H1 (cell line): Measurements from ENCODE around the gene CHPF2. TPM values are rescaled to one million over a fixed set of nuclear protein-coding genes. Genes with fewer than 3 reads are reported as not detected.

Experiments
- CTCF ChIA-PET: fragments of 300-600 bp; sonication (Branson Sonifier 250); formaldehyde crosslinking; loops from one replicate; lab custom pipeline; 2021; ENCODE audit not compliant: partially characterized antibody; lab: Charles Lee
- POLR2A ChIA-PET: fragments of 300-600 bp; sonication (Branson Sonifier 250); formaldehyde crosslinking; loops from one replicate; lab custom pipeline; 2021; ENCODE audit warnings: inconsistent platforms; ENCODE audit not compliant: partially characterized antibody; lab: Charles Lee
- DNase-seq, 2 experiments: peaks; one replicate each; pipeline versions ENCODE4 v3.0.0 to v3.0.0-alpha.2; 2010 to 2022; ENCODE audit warnings: low spot score in 2 of 2, low read depth in 1 of 2, mixed read lengths in 1 of 2
- FAIRE-seq: peaks from 2 replicates; lab custom pipeline; 2011; peaks lifted over from hg19 to GRCh38; lab: Jason Lieb, UNC
- H2AFZ ChIP-seq: 2 replicates; pipeline ENCODE4 v1.8.1; 2012; ENCODE audit warnings: low read length, inconsistent platforms
- H2AK5ac ChIP-seq: 2 replicates; pipeline ENCODE4 v1.6.1; 2013; ENCODE audit warnings: low read depth, low read length
- H2BK120ac ChIP-seq: replicated peaks from 2 replicates; pipeline ENCODE3; 2013; ENCODE audit warnings: low read depth, low read length, inconsistent platforms
- H2BK12ac ChIP-seq: 2 replicates; pipeline ENCODE4 v1.6.1; 2013; ENCODE audit warnings: low read depth, low read length
- H2BK15ac ChIP-seq: 2 replicates; pipeline ENCODE4 v1.6.1; 2013; ENCODE audit warnings: low read length
- H2BK20ac ChIP-seq: 2 replicates; pipeline ENCODE4 v1.6.1; 2013; ENCODE audit warnings: low read length
- H2BK5ac ChIP-seq: 2 replicates; pipeline ENCODE4 v1.6.1; 2013; ENCODE audit warnings: low read depth, low read length
- H3K14ac ChIP-seq: 2 replicates; pipeline ENCODE4 v1.6.1; 2013; ENCODE audit warnings: inconsistent platforms; ENCODE audit not compliant: insufficient read length
- H3K18ac ChIP-seq: 2 replicates; pipeline ENCODE4 v1.6.1; 2013; ENCODE audit warnings: low read length; ENCODE audit errors: extremely low read depth
- H3K23ac ChIP-seq: 2 replicates; pipeline ENCODE4 v1.6.1; 2013; ENCODE audit warnings: inconsistent platforms; ENCODE audit not compliant: insufficient read length
- H3K23me2 ChIP-seq: 2 replicates; pipeline ENCODE4 v1.6.1; 2013; ENCODE audit warnings: low read depth, low read length
- H3K27ac ChIP-seq: 2 replicates; pipeline ENCODE4 v1.6.1; 2011; ENCODE audit warnings: low read depth, low read length, inconsistent platforms
- H3K27me3 ChIP-seq, 4 experiments: replicated peaks in 1 of 4; 1 replicate in 1 of 4; 2 replicates in 3 of 4; pipeline versions ENCODE4 v1.6.1 to v1.8.1; 2011 to 2013; ENCODE audit warnings: low read length in 3 of 4, mild to moderate bottlenecking in 3 of 4, inconsistent platforms in 2 of 4, mixed read lengths in 2 of 4, moderate library complexity in 1 of 4; ENCODE audit not compliant: control insufficient read depth in 3 of 4, insufficient read depth in 3 of 4; ENCODE audit errors: extremely low read depth in 1 of 4
- H3K36me3 ChIP-seq, 4 experiments: 2 replicates each; pipeline versions ENCODE4 v1.6.1 to v1.8.1; 2011 to 2013; ENCODE audit warnings: mild to moderate bottlenecking in 4 of 4, low read length in 3 of 4, moderate library complexity in 2 of 4, control low read depth in 1 of 4, inconsistent platforms in 1 of 4; ENCODE audit not compliant: insufficient read depth in 4 of 4, control insufficient read depth in 2 of 4
- H3K4ac ChIP-seq: replicated peaks from 2 replicates; pipeline ENCODE3; 2013; ENCODE audit warnings: low read length, low read depth, mixed read lengths, inconsistent platforms; ENCODE audit not compliant: insufficient read length
- H3K4me1 ChIP-seq, 4 experiments: replicated peaks in 1 of 4; 1 replicate in 1 of 4; 2 replicates in 3 of 4; pipeline versions ENCODE4 v1.6.1 to v1.8.1; 2011 to 2013; ENCODE audit warnings: low read length in 3 of 4, inconsistent platforms in 2 of 4, mixed read lengths in 1 of 4; ENCODE audit not compliant: insufficient read depth in 4 of 4, control insufficient read depth in 3 of 4
- H3K4me2 ChIP-seq, 2 experiments: 2 replicates each; pipeline versions ENCODE4 v1.6.1 to v1.8.1; 2011 to 2013; ENCODE audit warnings: low read depth in 2 of 2, low read length in 2 of 2, control low read depth in 1 of 2, inconsistent platforms in 1 of 2, mild to moderate bottlenecking in 1 of 2; ENCODE audit not compliant: insufficient read depth in 1 of 2
- H3K4me3 ChIP-seq, 4 experiments: fragments of 200-600, 300-600 bp in 1 of 4; sonication (generic), shearing (Covaris generic), sonication (Bioruptor Twin) in 1 of 4; 2 replicates each; pipeline versions ENCODE4 v1.5.1 to v1.8.1; 2011 to 2016; ENCODE audit warnings: low read length in 4 of 4, low read depth in 3 of 4, control low read depth in 2 of 4, inconsistent platforms in 2 of 4, mild to moderate bottlenecking in 2 of 4, mixed read lengths in 1 of 4, moderate library complexity in 1 of 4; ENCODE audit not compliant: insufficient read depth in 2 of 4; ENCODE audit errors: extremely low read depth in 1 of 4
- H3K56ac ChIP-seq: replicated peaks from 2 replicates; pipeline ENCODE3; 2013; ENCODE audit warnings: low read depth, mild to moderate bottlenecking, mixed read lengths, low read length, inconsistent platforms; ENCODE audit not compliant: insufficient read length
- H3K79me1 ChIP-seq: 2 replicates; pipeline ENCODE4 v1.6.1; 2013; ENCODE audit warnings: low read depth, low read length, control low read depth
- H3K79me2 ChIP-seq, 2 experiments: 2 replicates each; pipeline versions ENCODE4 v1.6.1 to v1.8.1; 2012 to 2013; ENCODE audit warnings: low read length in 2 of 2, mild to moderate bottlenecking in 2 of 2, inconsistent platforms in 1 of 2; ENCODE audit not compliant: insufficient read depth in 2 of 2, control insufficient read depth in 1 of 2
- H3K9ac ChIP-seq, 4 experiments: replicated peaks in 1 of 4; 1 replicate in 1 of 4; 2 replicates in 3 of 4; pipeline versions ENCODE4 v1.6.1 to v1.8.1; 2011 to 2013; ENCODE audit warnings: low read depth in 3 of 4, low read length in 3 of 4, control low read depth in 2 of 4, mild to moderate bottlenecking in 2 of 4, moderate library complexity in 2 of 4, inconsistent platforms in 1 of 4; ENCODE audit errors: extremely low read depth in 1 of 4
- H3K9me3 ChIP-seq, 2 experiments: 2 replicates each; pipeline versions ENCODE4 v1.6.1 to v1.8.1; 2012 to 2013; ENCODE audit warnings: mild to moderate bottlenecking in 2 of 2, moderate library complexity in 2 of 2, control low read depth in 1 of 2, inconsistent platforms in 1 of 2, low read depth in 1 of 2, low read length in 1 of 2, mixed read lengths in 1 of 2; ENCODE audit not compliant: insufficient read depth in 2 of 2
- H4K20me1 ChIP-seq, 2 experiments: replicated peaks in 1 of 2; 2 replicates each; pipeline versions ENCODE3 to v1.8.1; 2011 to 2013; ENCODE audit warnings: inconsistent platforms in 2 of 2, low read length in 2 of 2, mild to moderate bottlenecking in 1 of 2; ENCODE audit not compliant: insufficient read depth in 2 of 2, control insufficient read depth in 1 of 2
- H4K5ac ChIP-seq: 2 replicates; pipeline ENCODE4 v1.6.1; 2013; ENCODE audit warnings: low read length, low read depth, mixed read lengths, inconsistent platforms; ENCODE audit not compliant: insufficient read length
- H4K8ac ChIP-seq: 2 replicates; pipeline ENCODE4 v1.8.0; 2013; ENCODE audit warnings: mild to moderate bottlenecking, moderate library complexity, low read length, inconsistent platforms; ENCODE audit not compliant: insufficient read depth; ENCODE audit errors: extremely low read depth
- H4K91ac ChIP-seq: replicated peaks from 2 replicates; pipeline ENCODE3; 2013; ENCODE audit warnings: low read length, mixed read lengths, inconsistent platforms; ENCODE audit not compliant: insufficient read length
- ASH2L ChIP-seq: fragments of 200-600, 300-600 bp; sonication (generic); IDR thresholded peaks from one replicate; pipeline ENCODE4 v1.7.1; 2017; ENCODE audit warnings: low read length
- CBX8 ChIP-seq: fragments of 300-800, 300-1000 bp; sonication (generic); IDR thresholded peaks from 2 replicates; pipeline ENCODE4 v1.7.1; 2016; ENCODE audit warnings: low read depth, low read length, borderline replicate concordance
- CHD1 ChIP-seq: IDR thresholded peaks from 2 replicates; pipeline ENCODE4 v1.6.1; 2012; ENCODE audit warnings: low read depth, low read length, improper control_type of control experiment
- CREB1 ChIP-seq: IDR thresholded peaks from 2 replicates; pipeline ENCODE4 v1.6.1; 2012; ENCODE audit warnings: inconsistent platforms
- CTBP2 ChIP-seq: IDR thresholded peaks from 2 replicates; pipeline ENCODE4 v1.7.0; 2011; ENCODE audit warnings: borderline replicate concordance, mild to moderate bottlenecking, moderate library complexity, mixed read lengths, low read length; ENCODE audit not compliant: insufficient read depth, insufficient read length
- E2F6 ChIP-seq: IDR thresholded peaks from 2 replicates; pipeline ENCODE4 v1.6.1; 2012; ENCODE audit warnings: inconsistent platforms
- KDM4A ChIP-seq: IDR thresholded peaks from one replicate; pipeline ENCODE4 v1.7.1; 2012; ENCODE audit warnings: low read depth, mild to moderate bottlenecking, moderate library complexity, low read length, inconsistent platforms; ENCODE audit not compliant: severe bottlenecking
- RXRA ChIP-seq: IDR thresholded peaks from 2 replicates; pipeline ENCODE4 v1.6.1; 2011; ENCODE audit warnings: low read depth, mild to moderate bottlenecking, low read length, moderate library complexity; ENCODE audit not compliant: insufficient read depth
- SP4 ChIP-seq: IDR thresholded peaks from 2 replicates; pipeline ENCODE4 v1.6.1; 2012; ENCODE audit warnings: low read length, inconsistent platforms
- WGBS, 2 experiments: shearing (Covaris generic) in 1 of 2; methylation state at CpG; one replicate each; pipeline versions ENCODE4 v1.1.6 to v1.1.7; 2013 to 2015; ENCODE audit warnings: low lambda C conversion rate in 2 of 2, mixed read lengths in 2 of 2, inconsistent platforms in 1 of 2, low coverage in 1 of 2, missing lambda C conversion rate in 1 of 2; ENCODE audit not compliant: insufficient replicate concordance in 2 of 2, insufficient coverage in 1 of 2, insufficient read length in 1 of 2; ENCODE audit errors: extremely low coverage in 1 of 2, missing lambda C conversion rate in 1 of 2; 5-methylcytosine and 5-hydroxymethylcytosine counted together
- polyA plus RNA-seq, 7 experiments: library from polyadenylated mRNA; depleted of rRNA in 3 of 7; stranded (reverse) in 5 of 7; unstranded in 2 of 7; fragments of >200 nt in 5 of 7; fragments of 200-250 nt in 2 of 7; gene quantifications; 1 replicate in 5 of 7; 2 replicates in 1 of 7; 4 replicates in 1 of 7; pipeline versions ENCODE4 v1.2.1 to v1.2.3, GENCODE V29; 2011 to 2013; ENCODE audit warnings: missing spikeins in 2 of 7, mixed read lengths in 2 of 7
- total RNA-seq: library from RNA; stranded (reverse); fragmentation: NEBNext Ultra II Directional; extraction: Animal tissue kit (Norgen Biotek cat#: 25700); gene quantifications from 2 replicates; pipeline ENCODE4 v1.2.1, GENCODE V29; 2021
- TF ChIP-seq, protein P1 (sequence below): IDR thresholded peaks from 2 replicates; pipeline ENCODE4 v1.6.1; 2012; ENCODE audit warnings: low read length, inconsistent platforms

Gene CHPF2
- total and polyA plus RNA-seq, 2 of the 8 experiments (the other 6 are each of a cell fraction or from before 2014, with no cell fraction given), result 14.4 to 20.6 TPM

DNA sequence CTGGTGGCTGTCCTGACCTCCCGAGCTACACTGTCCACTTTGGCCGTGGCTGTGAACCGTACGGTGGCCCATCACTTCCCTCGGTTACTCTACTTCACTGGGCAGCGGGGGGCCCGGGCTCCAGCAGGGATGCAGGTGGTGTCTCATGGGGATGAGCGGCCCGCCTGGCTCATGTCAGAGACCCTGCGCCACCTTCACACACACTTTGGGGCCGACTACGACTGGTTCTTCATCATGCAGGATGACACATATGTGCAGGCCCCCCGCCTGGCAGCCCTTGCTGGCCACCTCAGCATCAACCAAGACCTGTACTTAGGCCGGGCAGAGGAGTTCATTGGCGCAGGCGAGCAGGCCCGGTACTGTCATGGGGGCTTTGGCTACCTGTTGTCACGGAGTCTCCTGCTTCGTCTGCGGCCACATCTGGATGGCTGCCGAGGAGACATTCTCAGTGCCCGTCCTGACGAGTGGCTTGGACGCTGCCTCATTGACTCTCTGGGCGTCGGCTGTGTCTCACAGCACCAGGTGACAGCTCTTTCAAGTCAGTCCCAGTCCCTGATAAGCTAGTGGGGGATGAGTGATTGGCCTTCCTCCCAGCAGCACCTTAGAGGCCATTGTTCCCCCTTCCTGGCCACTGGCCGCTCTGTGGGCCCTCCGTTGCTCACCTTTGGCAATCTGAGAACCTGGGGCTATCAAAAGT lies 3.0 kb downstream of the CHPF2 start:
- H3K14ac ChIP-seq, result no peak overlapping the region
- peaks cover 14% of the 10 kb centered on the region for H3K79me1 ChIP-seq
- no peak overlapping the region for H3K4ac ChIP-seq
- no peaks in the 10 kb centered on the region for H3K27me3 ChIP-seq
- CTCF ChIA-PET, result interaction anchor here (0.6 to 6.8 kb wide), 8 partner anchors 9 to 129 kb away, joined by 3 to 71 read pairs (median 4); no protein-coding TSS in a partner anchor
- no peaks in the 10 kb centered on the region for H3K9me3 ChIP-seq
- H4K20me1 ChIP-seq, result peaks cover 0 to 17% of the 10 kb centered on the region in 2 experiments
- no peak overlapping the region for H4K5ac ChIP-seq
- no peak overlapping the region for H4K91ac ChIP-seq
- no peak for DNase-seq
- no peak overlapping the region for H2BK12ac ChIP-seq
- H3K4me1 ChIP-seq, result peaks cover 3 to 7% (median 5%) of the 10 kb centered on the region in 4 experiments; a peak in 5 of 7 replicates
- H4K8ac ChIP-seq, result no peak overlapping the region
- H2AK5ac ChIP-seq, result no peak overlapping the region
- peaks cover 4 to 23% of the 10 kb centered on the region in 2 experiments; a peak in 3 of 4 replicates for H3K79me2 ChIP-seq
- WGBS, 2 experiments, result 89% methylated on average over 26 of the region's 28 CpGs; no CpG with 5 or more reads in 1 of the 2 experiments
- peaks cover 13% of the 10 kb centered on the region for H3K23me2 ChIP-seq
- H2AFZ ChIP-seq, result no peak overlapping the region
- POLR2A ChIA-PET, result interaction anchor here (1.2 kb wide), 1 partner anchor 14 kb away, joined by 3 read pairs; no protein-coding TSS in a partner anchor
- no peak overlapping the region for H2BK120ac ChIP-seq
- no peak overlapping the region for H2BK20ac ChIP-seq
- no peak overlapping the region for H3K23ac ChIP-seq
- H3K9ac ChIP-seq, result no peak overlapping the region
- no peak overlapping the region for H2BK5ac ChIP-seq
- H3K56ac ChIP-seq, result no peak overlapping the region
- H3K4me2 ChIP-seq, result no peak overlapping the region
- no peak overlapping the region for H2BK15ac ChIP-seq
- no peak overlapping the region for H3K27ac ChIP-seq
- peaks cover 8 to 24% (median 11%) of the 10 kb centered on the region in 4 experiments; a peak in 7 of 8 replicates for H3K36me3 ChIP-seq
- FAIRE-seq, result no peak
- H3K18ac ChIP-seq, result no peak overlapping the region
- no peak overlapping the region for H3K4me3 ChIP-seq
- TF ChIP-seq KDM4A (no peak), E2F6 (no peak), RXRA (no peak), SP4 (no peak), CREB1 (no peak), ASH2L (no peak), CTBP2 (no peak), CBX8 (no peak), CHD1 (no peak)
- TF ChIP-seq, protein P1, sequence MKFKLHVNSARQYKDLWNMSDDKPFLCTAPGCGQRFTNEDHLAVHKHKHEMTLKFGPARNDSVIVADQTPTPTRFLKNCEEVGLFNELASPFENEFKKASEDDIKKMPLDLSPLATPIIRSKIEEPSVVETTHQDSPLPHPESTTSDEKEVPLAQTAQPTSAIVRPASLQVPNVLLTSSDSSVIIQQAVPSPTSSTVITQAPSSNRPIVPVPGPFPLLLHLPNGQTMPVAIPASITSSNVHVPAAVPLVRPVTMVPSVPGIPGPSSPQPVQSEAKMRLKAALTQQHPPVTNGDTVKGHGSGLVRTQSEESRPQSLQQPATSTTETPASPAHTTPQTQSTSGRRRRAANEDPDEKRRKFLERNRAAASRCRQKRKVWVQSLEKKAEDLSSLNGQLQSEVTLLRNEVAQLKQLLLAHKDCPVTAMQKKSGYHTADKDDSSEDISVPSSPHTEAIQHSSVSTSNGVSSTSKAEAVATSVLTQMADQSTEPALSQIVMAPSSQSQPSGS, result no peak
